Brain microvascular endothelial cell (primary cell): ENCODE data around the gene PGD.
"Not testable (repeated sequence)": the region's sequence is repeated elsewhere in the genome, so short reads cannot be mapped to it uniquely, and the experiment has no call there.

Experiments
- DNase-seq: peaks from one replicate; pipeline ENCODE4 v3.0.0-alpha.2; 2020
- H3K27ac ChIP-seq: fragments of 250-450 bp; sonication (Bioruptor Pico); 2 replicates; pipeline ENCODE4 v1.5.1; 2020; ENCODE audit warnings: mild to moderate bottlenecking, moderate library complexity
- H3K27me3 ChIP-seq: fragments of 250-450 bp; sonication (Bioruptor Pico); replicated peaks from 2 replicates; pipeline ENCODE4 v1.5.1; 2020; ENCODE audit warnings: mild to moderate bottlenecking
- H3K36me3 ChIP-seq: fragments of 250-450 bp; sonication (Bioruptor Pico); replicated peaks from 2 replicates; pipeline ENCODE4 v1.5.1; 2020; ENCODE audit warnings: mild to moderate bottlenecking
- H3K4me3 ChIP-seq: 2 replicates; pipeline ENCODE4 v1.5.1; 2011; ENCODE audit warnings: low read depth, mild to moderate bottlenecking, control low read depth, low read length, moderate library complexity
- CTCF ChIP-seq: IDR thresholded peaks from 2 replicates; pipeline ENCODE4 v1.5.1; 2011; ENCODE audit warnings: low read depth, mild to moderate bottlenecking, moderate library complexity, low read length, control low read depth, inconsistent platforms; ENCODE audit errors: missing control alignments
- in situ Hi-C: cut with HindIII; loops from 2 replicates; pipeline ENCODE4 v1.10.0; 2017; ENCODE audit warnings: low sequenced_read_pairs, low pct_ligation_motif_present

Gene PGD

GRCh38 chr1:10374442-10374860 is 24.4 kb upstream of the PGD start:
- H3K27ac ChIP-seq: no peak overlapping the region
- no peak overlapping the region for H3K4me3 ChIP-seq
- no peak for DNase-seq
- in situ Hi-C loops: no loop called here
- TF ChIP-seq CTCF: no peak
- no peaks in the 10 kb centered on the region for H3K27me3 ChIP-seq
- H3K36me3 ChIP-seq: peaks cover 15% of the 10 kb centered on the region

GRCh38 chr1:10377365-10378029 is 21.4 kb upstream of the PGD start:
- peak; percentile 93 for DNase-seq
- H3K27me3 ChIP-seq, in situ Hi-C loops, H3K4me3 ChIP-seq, H3K36me3 ChIP-seq: not testable (repeated sequence)
- TF ChIP-seq CTCF: peak; percentile 74
- H3K27ac ChIP-seq: peak overlapping the region; percentile 69

- Histone ChIP-seq H3K27ac (peak overlapping the region; percentile 69), H3K27me3 (no peaks in the 10 kb centered on the region), H3K36me3 (peaks cover 10% of the 10 kb centered on the region), H3K4me3 (no peak overlapping the region)
- TF ChIP-seq CTCF: peak; percentile 1
- DNase-seq: peak; percentile 93
- in situ Hi-C loops: no loop called here
Measured at GRCh38 chr1:10378081-10378841, 20.6 kb upstream of the PGD start.

GRCh38 chr1:10379101-10379620 is 19.7 kb upstream of the PGD start:
- TF ChIP-seq CTCF: no peak
- Histone ChIP-seq H3K4me3 (no peak overlapping the region), H3K36me3 (peaks cover 10% of the 10 kb centered on the region), H3K27me3 (no peaks in the 10 kb centered on the region), H3K27ac (peak overlapping the region; percentile 18)
- DNase-seq: no peak
- in situ Hi-C loops: no loop called here

- H3K27me3 ChIP-seq: no peaks in the 10 kb centered on the region
- DNase-seq: no peak
- H3K27ac ChIP-seq: no peak overlapping the region
- no peak for TF ChIP-seq CTCF
- H3K36me3 ChIP-seq: peaks cover 6% of the 10 kb centered on the region
- H3K4me3 ChIP-seq: no peak overlapping the region
- in situ Hi-C loops: no loop called here
Measured at GRCh38 chr1:10379676-10380075, 19.2 kb upstream of the PGD start.
